HG03457 (cell line): ENCODE data around the gene ZCCHC3.

Experiments used
- ATAC-seq: cut with Tn5 transposase; IDR thresholded peaks from one replicate; pipeline ENCODE4 v1.9.1; 2021; ENCODE audit warnings: moderate number of reproducible peaks; ENCODE audit not compliant: unreplicated experiment

The ZCCHC3 gene

DNA sequence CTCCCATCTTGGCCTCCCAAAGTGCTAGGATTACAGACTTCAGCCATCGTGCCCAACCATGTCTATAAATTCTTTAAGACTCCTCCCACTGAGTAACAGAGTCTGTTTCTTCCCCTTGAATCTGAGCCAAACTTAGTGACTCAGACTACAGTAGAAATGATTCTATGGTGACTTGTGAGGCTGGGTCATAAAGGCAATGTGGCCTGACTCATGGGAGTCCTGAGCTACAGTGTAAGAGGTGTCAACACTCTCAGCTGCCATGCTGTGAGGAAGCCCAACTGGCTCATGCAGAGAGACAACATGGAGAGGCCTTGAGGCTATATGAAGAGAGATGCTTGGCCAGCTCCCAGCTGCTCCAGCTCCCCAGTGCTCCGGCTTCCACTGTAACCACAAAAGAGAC, 44.3 kb downstream of the ZCCHC3 start:
- ATAC-seq: no peak

DNA sequence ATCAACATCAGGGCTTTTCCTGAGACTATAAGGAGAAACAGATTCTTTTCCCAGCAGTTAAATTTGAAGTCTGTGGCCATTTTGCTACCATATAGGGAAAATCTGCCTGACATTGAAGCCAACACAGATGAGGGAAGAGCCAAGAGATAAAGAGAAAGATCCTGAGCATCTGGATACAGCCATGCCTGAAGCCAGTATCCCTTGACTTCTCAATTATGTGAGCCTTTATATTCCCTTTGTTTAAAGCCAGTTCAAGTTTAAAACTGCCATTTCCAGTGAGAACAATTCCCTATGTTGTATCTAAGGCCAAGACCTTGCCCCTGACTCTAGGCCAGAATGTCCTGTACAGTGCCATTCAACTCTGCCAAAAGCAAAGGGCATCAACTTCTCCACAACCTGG, 45.7 kb downstream of the ZCCHC3 start:
- ATAC-seq: no peak

DNA sequence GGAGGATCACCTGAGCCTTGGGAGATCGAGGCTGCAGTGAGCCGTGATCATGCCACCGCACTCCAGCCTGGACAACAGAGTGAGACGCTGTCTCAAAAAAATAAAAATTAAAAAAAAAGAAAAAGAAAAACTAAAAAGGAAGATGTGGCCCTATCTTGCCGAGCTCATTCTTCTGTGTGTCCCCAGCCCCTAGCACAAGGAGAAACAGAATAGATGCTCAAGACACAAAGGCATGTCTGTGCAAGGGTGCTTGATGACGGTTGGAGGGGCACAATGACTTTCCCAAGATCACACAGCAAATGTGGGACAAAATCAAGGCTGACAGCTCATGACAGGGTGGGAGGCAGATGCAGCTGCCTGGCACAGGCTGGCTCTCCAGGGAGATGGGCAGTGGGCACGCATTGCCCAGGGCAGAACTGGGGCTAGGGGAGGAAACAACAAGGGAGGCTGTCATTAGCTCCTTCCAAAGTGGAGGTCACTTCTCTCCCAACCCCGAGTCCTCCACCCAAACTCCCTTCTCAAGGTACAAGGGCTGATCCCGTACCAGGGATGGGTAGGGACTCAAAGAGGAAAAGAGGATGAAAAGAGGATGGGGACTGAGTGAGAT, 48.8 kb downstream of the ZCCHC3 start:
- no peak for ATAC-seq

DNA sequence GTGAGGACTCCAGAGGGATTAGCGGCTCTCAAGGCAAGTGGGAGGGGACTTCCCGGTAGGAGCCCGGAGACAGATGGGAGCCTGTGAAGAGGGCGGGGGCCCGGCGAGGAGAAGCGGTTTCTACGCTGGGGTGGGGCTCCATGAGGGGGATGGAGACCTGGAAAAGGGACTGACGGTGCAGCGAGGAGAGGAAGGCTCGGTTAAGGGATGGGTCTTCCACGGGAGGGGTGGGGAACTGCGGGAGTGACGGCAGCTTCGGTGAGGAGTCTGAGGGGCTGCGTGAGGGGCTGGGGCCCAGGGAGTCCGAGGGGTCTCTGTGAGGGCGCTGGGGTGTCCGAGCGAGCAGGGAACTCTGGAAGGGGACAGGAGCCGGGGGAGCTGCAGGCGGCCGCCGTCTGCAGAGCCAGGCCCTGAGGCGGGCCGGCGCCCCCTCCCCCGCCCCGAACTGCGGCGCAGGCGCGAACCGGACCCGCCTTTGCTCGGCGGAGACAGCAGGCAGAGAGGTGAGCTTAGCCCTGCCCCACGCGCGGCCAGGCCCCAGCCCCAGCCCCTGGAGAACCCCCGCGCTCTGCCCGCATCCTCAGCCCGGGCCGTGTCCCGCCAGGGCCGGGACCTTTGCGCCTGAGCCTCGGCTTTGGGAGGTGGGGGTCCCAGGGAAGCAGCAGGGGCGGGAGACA, 49.4 kb downstream of the ZCCHC3 start, which contains the start of gene NRSN2:
TSS of gene NRSN2 (plus strand) at position 472 of the 677 bp plus-strand sequence. CDS start 2,533 bp downstream, outside the sequence.
- ATAC-seq: no peak

DNA sequence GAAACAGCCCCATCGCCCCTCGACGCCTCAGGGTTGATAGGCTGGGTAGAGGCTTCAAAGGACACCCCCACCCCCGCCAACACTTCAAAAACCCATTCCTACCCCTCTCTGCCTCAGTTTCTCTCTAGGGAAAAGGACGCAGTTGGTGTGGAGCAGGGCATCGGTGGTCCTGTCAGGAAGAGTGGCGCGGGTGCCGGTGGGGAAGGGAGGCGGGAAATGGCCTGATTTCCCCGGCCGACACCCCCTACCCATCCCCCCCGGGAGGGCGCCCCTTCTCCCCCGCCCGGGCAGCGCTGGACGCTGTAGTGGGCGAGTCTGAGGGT, 49.9 kb downstream of the ZCCHC3 start:
- no peak for ATAC-seq

DNA sequence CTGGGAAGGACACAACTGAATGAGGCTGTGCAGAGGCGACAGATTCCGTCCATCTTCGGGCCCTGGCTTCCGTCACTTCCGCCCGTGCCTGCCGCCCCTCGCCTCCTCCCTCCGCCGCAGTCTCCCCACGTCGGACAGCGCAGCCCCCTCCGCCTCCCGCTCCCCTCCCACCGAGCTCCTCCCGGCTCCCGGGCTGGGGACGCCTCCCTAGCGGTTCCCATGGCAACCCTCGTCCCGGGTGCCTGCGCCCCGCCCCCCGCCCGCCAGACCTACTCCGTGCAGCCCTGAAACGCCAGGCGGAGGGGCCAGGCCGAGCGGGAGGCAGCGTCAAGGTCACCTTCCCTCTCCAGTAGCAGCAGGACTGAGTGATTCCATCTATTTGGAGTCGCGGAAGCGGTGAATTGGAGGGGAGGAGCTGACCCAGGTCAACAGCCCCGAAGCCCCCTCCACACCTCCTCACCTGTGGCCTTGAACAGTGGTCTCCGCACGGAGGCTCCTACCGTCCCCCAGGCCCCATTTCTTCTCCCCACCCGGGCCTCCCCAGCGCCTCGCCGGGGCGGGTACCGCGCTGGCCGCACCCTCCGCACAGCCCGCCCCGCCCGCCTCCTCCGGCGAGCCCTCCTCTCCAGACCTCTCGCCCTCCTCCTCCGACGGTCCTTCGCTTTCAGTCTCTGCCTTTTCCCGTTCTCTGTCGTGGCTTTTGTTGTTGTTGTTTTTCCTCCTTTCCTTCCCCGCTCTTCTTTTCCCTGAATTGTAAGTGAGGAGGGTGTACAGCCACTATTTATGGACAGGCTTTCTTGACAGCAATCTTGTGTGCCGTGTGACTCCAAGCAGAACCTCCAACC, 50.5 kb downstream of the ZCCHC3 start:
- ATAC-seq: peak; percentile 84

DNA sequence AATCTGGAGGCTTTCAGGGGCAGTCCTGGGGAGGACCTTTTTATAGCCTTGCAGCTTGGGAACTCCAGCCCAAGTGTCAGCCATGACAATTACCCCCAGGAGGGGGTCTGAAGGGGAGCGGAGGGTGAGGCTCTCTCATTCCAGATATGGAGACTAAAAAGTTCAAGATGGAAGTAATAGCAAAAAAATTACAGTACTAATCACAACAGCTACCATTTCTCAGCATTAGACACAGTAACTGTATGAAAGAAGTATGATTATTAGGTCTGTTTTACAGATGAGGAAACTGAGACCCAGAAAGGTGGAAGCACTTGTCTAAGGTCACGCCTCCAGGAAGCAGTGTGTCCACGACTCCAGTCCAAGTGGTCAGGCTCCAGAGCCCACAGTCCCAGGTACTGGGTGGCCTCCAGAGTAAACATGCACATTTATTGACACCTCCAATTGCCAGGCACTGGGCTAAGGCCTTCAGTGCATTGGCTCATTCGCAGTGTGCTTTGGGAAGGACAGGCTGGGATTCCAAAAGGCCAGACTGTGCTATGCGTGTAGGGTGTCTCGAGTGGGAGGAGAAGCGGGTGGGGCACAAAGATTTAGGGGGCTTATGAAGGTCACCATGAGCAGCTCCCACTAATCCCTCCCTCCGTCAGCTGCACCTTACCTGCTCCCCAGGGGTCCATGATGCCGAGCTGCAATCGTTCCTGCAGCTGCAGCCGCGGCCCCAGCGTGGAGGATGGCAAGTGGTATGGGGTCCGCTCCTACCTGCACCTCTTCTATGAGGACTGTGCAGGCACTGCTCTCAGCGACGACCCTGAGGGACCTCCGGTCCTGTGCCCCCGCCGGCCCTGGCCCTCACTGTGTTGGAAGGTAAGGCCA, 51.8 kb downstream of the ZCCHC3 start:
- no peak for ATAC-seq
